ENCODE data around the gene ARSJ. TPM values are rescaled to one million over a fixed set of nuclear protein-coding genes. Genes with fewer than 3 reads are reported as not detected.

ARSJ gene
- total and polyA plus RNA-seq, 2 of the 8 experiments (the other 6 are each of a cell fraction or from before 2014, with no cell fraction given): 1.4 to 6.3 TPM

- TF ChIP-seq EGR1 (IDR thresholded peaks at IDR 0.05; ENCODE audit: borderline replicate concordance, low read depth, low read length) (no peak), KDM1A (IDR thresholded peaks at IDR 0.05; ENCODE audit: borderline replicate concordance, low read length) (no peak), CEBPB (IDR thresholded peaks at IDR 0.05; ENCODE audit: low read depth, low read length) (no peak), SIN3A (conservative IDR thresholded peaks at IDR 0.05 in 1 of 2, IDR thresholded peaks at IDR 0.05 in 1 of 2; ENCODE audit: low read depth in 1 of 2, low read length in 2 of 2) (no peak), HDAC2 (IDR thresholded peaks at IDR 0.05; ENCODE audit: borderline replicate concordance in 1 of 2, low read depth in 2 of 2, low read length in 2 of 2) (no peak), CHD7 (IDR thresholded peaks at IDR 0.05; ENCODE audit: insufficient replicate concordance, low read length) (no peak)
These were observed 33.5 kb downstream of the ARSJ start (continued) for GRCh38 chr4:113945906-113946305.

Measured in H1 (cell line).